ENCODE results near the gene DLG5. TPM values are rescaled to one million over a fixed set of nuclear protein-coding genes. Genes with fewer than 3 reads are reported as not detected.
A peak's percentile ranks its signal among the peaks of the same experiment; 100 is the strongest.

DLG5 gene
- total RNA-seq, 2 experiments from 2014 or later: 3.2 to 3.5 TPM

DNA sequence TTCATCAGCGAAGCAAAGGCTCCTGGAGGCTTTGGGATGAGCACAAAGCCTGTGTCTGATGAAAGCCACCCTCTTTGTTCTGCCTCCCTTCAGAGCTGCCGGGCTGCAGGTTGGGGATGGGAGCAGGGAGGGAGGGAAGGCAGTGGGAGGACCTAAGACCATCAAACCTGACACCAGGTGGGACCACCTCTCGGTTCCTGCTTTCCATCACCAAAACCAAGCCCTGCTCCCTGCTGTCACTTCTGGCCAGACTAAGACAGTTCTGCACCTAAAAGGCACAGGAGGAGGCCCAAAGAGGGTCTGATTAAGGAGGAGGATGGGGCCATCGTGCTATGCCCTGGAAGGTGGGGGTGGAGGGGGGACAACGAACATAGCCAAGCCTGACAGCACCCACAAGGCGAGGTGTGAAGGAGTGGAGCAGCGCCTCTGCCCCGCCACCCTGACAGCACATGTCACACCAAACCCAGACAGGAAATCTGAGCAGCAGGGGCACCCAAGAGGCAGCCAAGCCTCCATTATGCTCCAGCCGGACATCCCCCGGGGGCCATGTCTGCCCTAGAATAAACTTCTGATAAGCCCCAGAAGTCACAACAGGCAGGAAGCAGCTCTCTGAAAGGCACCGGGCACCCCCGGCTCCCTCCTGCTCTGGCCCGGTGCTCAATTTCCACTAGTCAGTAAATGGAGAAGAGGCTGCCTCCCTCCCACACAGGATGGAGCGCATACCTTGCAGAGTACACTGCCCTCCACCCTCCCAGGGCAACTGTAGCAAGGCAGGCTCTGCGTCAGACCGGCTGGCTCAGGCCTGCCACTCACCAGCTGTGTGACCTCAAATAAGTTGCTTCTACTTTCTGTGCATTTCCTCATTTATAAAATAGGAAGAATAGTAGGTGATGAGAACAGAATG is 48.9 kb downstream of the DLG5 start:
- ChIA-PET CTCF (no interaction called here), POLR2A (no interaction called here)
- H3K27ac Mint-ChIP-seq: peak overlapping the region; percentile 68

DNA sequence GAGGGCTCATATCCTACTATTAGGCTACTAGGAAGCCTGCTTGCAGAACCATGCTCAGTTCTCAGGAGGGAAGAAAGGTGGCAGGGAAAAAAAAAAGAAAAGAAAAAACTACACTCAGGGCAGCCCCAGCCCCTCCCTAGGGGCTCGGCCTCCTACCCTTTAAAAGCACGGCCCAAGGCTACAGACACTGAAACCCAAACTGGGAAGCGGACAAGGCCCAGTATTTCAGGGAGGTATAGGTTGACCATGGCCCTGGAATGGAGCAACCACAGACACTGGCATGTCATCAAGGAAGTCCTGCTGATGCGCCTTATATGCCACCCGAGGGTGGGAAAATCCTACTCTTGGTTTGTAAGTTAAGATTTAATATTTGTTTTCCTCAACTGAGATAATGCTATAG is 50.8 kb downstream of the DLG5 start:
- DNase-seq (no peak), ATAC-seq (no peak)
- no peak overlapping the region for H3K27ac Mint-ChIP-seq
- H3K4me1 Mint-ChIP-seq (ENCODE audit: low read depth): peaks cover 36% of the 10 kb centered on the region
- CTCF ChIA-PET: no interaction called here
- H3K27me3 Mint-ChIP-seq (ENCODE audit: low read depth): no peaks in the 10 kb centered on the region
- POLR2A ChIA-PET: no interaction called here
- H3K4me3 Mint-ChIP-seq: no peak overlapping the region
- H3K9me3 Mint-ChIP-seq (ENCODE audit: insufficient read depth): no peaks in the 10 kb centered on the region
- H3K36me3 Mint-ChIP-seq (ENCODE audit: low read depth): no peaks in the 10 kb centered on the region

More for the DNA sequence above, 48.9 kb downstream of the DLG5 start:
- H3K36me3 Mint-ChIP-seq (ENCODE audit: low read depth): no peaks in the 10 kb centered on the region
- no peaks in the 10 kb centered on the region for H3K9me3 Mint-ChIP-seq (ENCODE audit: insufficient read depth)
- H3K4me3 Mint-ChIP-seq: no peak overlapping the region
- peaks cover 3% of the 10 kb centered on the region for H3K27me3 Mint-ChIP-seq (ENCODE audit: low read depth)
- ATAC-seq (peak; percentile 51), DNase-seq (peak; percentile 46)
- peaks cover 36% of the 10 kb centered on the region for H3K4me1 Mint-ChIP-seq (ENCODE audit: low read depth)

DNA sequence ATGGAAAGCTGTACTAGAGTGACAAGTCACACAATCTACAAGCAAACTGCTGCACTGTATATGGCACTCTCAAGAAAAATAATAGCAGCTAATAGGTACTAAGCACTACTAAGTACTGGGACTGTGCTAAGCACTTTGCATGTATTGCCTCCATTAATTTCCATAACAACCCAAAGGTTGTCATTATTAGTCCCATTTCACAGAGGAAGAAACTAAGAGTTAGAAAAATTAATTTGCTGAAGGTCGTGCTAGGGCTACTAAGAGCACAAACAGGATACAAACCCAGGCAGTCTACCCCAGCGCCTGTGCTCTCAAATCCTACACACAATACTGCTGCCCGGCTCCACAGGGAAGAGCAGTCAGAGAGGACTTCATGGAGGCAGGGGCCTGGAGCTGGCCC is 51.7 kb downstream of the DLG5 start:
- H3K36me3 Mint-ChIP-seq (ENCODE audit: low read depth): no peaks in the 10 kb centered on the region
- H3K9me3 Mint-ChIP-seq (ENCODE audit: insufficient read depth): no peaks in the 10 kb centered on the region
- H3K27ac Mint-ChIP-seq: no peak overlapping the region
- no peak overlapping the region for H3K4me3 Mint-ChIP-seq
- ChIA-PET CTCF (no interaction called here), POLR2A (no interaction called here)
- H3K4me1 Mint-ChIP-seq (ENCODE audit: low read depth): peaks cover 36% of the 10 kb centered on the region
- ATAC-seq: no peak
- no peaks in the 10 kb centered on the region for H3K27me3 Mint-ChIP-seq (ENCODE audit: low read depth)
- DNase-seq: no peak

DNA sequence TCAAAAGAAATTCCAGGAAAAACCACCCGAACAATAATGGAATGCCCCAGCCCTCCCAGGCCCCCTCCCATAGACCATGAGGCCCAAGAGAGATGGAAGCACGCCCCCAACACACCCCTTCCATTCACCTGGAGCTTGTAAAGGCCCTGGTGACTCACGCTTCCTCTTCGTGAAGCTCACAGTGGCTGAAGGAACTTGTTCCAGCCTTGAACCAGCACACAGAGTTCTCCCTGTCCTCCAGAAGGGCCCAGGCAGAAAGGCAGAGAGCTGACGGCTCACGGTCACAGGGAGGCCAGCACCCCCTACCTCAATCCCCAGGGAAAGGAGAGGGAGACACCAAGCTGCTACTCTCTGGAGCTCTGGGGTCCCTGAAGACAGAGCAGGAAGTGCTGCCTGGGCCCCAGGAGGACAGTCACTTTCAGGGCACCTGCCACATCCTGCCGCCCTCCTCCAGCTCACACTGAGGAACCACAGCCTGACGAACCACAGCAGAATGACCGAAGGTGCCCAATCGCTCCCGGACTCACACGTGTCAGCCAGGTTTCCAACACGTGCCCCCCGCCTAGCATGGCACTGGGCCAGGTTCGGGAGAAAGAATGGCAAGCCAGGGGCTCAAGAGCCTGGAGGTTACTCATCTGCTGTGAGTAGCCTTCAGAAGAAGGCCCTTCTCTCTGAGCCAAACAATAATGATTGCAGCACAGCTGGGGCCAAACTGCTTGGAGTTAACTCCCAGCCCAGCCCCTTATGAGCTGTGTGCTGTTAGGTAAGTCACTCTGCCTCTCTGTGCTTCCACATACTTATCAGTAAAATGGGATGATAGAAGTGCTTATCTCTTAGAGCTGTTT is 52.8 kb downstream of the DLG5 start:
- POLR2A ChIA-PET: interaction anchor here (0.7 kb wide), 1 partner anchor 66 kb away, joined by 3 read pairs; no protein-coding TSS in a partner anchor
- no peaks in the 10 kb centered on the region for H3K9me3 Mint-ChIP-seq (ENCODE audit: insufficient read depth)
- peak overlapping the region; percentile 90 for H3K27ac Mint-ChIP-seq
- H3K4me1 Mint-ChIP-seq (ENCODE audit: low read depth): peaks cover 36% of the 10 kb centered on the region
- ATAC-seq (peak; percentile 80), DNase-seq (peak; percentile 76)
- H3K4me3 Mint-ChIP-seq: peak overlapping the region; percentile 45
- H3K27me3 Mint-ChIP-seq (ENCODE audit: low read depth): no peaks in the 10 kb centered on the region
- no peaks in the 10 kb centered on the region for H3K36me3 Mint-ChIP-seq (ENCODE audit: low read depth)
- CTCF ChIA-PET: interaction anchor here (0.9 to 1.3 kb wide), 4 partner anchors 27 to 156 kb away, joined by 3 to 9 read pairs (median 4); no protein-coding TSS in a partner anchor

- DNase-seq (no peak), ATAC-seq (no peak)
- Mint-ChIP-seq H3K4me3 (no peak overlapping the region), H3K4me1 (ENCODE audit: low read depth) (peaks cover 30% of the 10 kb centered on the region), H3K36me3 (ENCODE audit: low read depth) (no peaks in the 10 kb centered on the region), H3K27ac (peak overlapping the region; percentile 90), H3K9me3 (ENCODE audit: insufficient read depth) (no peaks in the 10 kb centered on the region), H3K27me3 (ENCODE audit: low read depth) (no peaks in the 10 kb centered on the region)
- CTCF ChIA-PET: interaction anchor here (0.9 to 1.3 kb wide), 4 partner anchors 26 to 157 kb away, joined by 3 to 9 read pairs (median 4); no protein-coding TSS in a partner anchor
- POLR2A ChIA-PET: interaction anchor here (0.7 kb wide), 1 partner anchor 67 kb away, joined by 3 read pairs; no protein-coding TSS in a partner anchor
These were observed 53.5 kb downstream of the DLG5 start for GRCh38 chr10:77872947-77873535.

DNA sequence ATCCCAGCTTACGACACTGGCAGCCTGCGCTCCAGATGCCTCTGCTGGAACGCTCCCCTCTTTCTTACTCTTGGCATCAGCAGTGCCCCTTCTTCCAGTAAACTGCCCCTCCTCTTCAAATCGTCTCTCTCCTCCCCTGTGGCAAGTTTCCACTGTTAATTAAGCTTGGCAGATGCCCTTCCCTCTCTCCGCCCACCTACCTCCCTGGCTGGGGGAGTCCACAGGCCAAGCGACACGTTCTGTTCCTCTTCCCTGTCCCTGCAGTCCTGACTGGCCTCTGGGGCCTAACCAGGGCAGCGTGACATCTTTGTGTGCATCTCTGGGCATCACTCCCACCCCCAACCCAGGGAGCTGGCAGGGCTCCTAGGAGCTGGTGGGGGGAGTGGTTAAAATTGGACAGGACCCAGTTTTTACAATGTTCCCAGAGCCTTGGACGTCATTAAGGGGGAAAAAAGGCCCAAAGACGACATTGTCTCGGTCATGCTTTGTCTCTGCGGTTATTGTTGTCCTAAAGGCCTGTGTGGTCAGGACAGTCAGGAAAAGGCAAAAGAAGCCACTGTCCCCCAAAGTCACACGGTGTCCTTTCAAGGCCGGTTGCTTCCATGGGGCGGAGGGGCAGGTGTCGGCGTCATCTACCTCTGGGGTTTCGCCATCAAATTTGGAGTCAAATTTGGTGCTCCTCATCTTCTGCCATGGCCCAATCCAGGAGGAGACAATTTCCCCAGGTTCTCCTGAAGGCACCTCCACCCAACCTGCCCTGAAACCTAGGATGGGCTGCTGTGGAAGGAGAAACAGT is 54.2 kb downstream of the DLG5 start:
- DNase-seq (no peak), ATAC-seq (no peak)
- H3K4me3 Mint-ChIP-seq: no peak overlapping the region
- no peak overlapping the region for H3K27ac Mint-ChIP-seq
- CTCF ChIA-PET: interaction anchor here (1.3 kb wide), 1 partner anchor 157 kb away, joined by 3 read pairs; no protein-coding TSS in a partner anchor
- peaks cover 23% of the 10 kb centered on the region for H3K4me1 Mint-ChIP-seq (ENCODE audit: low read depth)
- H3K9me3 Mint-ChIP-seq (ENCODE audit: insufficient read depth): no peaks in the 10 kb centered on the region
- POLR2A ChIA-PET: no interaction called here
- no peaks in the 10 kb centered on the region for H3K36me3 Mint-ChIP-seq (ENCODE audit: low read depth)
- no peaks in the 10 kb centered on the region for H3K27me3 Mint-ChIP-seq (ENCODE audit: low read depth)

DNA sequence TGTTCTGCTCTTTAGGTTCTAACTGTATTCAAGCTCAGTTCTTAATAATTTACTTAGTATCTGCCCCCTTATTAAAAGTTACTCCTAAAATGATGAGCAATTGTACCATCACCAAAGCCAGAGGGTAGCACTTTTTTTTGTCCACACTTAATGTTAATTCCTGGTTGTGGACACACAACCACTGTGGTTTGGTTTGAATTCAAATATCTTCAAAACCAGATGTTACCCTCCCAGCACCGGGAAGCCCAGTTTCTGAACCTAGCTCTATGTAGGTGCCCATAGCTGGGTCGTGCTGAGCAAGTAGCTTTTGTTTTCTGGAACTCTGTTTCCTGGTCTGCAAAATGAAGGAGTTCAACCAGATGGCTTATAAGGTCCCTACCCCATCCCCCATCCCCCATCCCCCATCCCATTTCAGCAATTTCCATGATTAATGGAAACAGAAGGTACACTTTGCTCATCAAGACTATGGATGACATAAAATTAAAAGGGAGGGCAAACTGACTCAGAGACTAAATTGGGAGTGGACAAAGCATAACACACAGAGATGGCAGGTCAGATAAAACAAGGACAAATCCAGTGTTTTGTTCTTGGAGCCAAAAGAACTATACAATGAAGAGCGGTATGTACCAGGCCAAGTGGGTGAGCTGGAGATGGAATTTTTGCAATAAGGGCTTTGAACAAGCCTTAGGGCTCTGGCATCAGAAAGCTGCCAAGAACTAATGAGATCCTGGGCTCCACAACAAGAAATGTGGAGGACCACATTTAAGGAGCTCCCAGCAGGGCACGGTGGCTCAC is 56.7 kb downstream of the DLG5 start:
- no peak overlapping the region for H3K27ac Mint-ChIP-seq
- H3K4me1 Mint-ChIP-seq (ENCODE audit: low read depth): peaks cover 23% of the 10 kb centered on the region
- ChIA-PET POLR2A (no interaction called here), CTCF (no interaction called here)
- no peaks in the 10 kb centered on the region for H3K9me3 Mint-ChIP-seq (ENCODE audit: insufficient read depth)
- no peak overlapping the region for H3K4me3 Mint-ChIP-seq
- no peak for DNase-seq
- no peaks in the 10 kb centered on the region for H3K27me3 Mint-ChIP-seq (ENCODE audit: low read depth)
- H3K36me3 Mint-ChIP-seq (ENCODE audit: low read depth): no peaks in the 10 kb centered on the region
- no peak for ATAC-seq

DNA sequence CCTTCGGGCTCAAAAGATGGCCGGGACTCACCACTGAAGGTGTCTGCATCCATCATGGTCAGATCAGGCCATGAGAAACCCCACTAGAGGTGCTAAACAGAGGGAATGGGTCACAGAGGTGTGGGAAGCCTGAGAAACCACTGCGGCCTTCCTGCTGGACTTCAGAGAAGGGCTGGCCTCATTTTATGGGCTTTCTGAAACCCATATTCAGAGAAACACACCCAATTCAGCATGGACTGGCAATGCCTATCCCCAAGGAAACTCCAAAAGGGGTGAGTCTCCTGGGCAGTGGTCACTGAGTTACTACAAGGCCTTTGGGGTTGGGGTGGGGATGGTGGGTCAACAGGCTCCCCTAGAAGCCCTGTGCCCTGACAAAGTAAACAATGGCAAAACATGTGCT is 58.0 kb downstream of the DLG5 start:
- POLR2A ChIA-PET: no interaction called here
- CTCF ChIA-PET: no interaction called here
- no peak overlapping the region for H3K27ac Mint-ChIP-seq
- no peaks in the 10 kb centered on the region for H3K36me3 Mint-ChIP-seq (ENCODE audit: low read depth)
- no peak for DNase-seq
- H3K4me1 Mint-ChIP-seq (ENCODE audit: low read depth): peaks cover 10% of the 10 kb centered on the region
- no peaks in the 10 kb centered on the region for H3K9me3 Mint-ChIP-seq (ENCODE audit: insufficient read depth)
- ATAC-seq: no peak
- H3K4me3 Mint-ChIP-seq: no peak overlapping the region
- no peaks in the 10 kb centered on the region for H3K27me3 Mint-ChIP-seq (ENCODE audit: low read depth)

- ChIA-PET POLR2A (no interaction called here), CTCF (no interaction called here)
- ATAC-seq (no peak), DNase-seq (no peak)
- Mint-ChIP-seq H3K4me3 (no peak overlapping the region), H3K36me3 (ENCODE audit: low read depth) (no peaks in the 10 kb centered on the region), H3K4me1 (ENCODE audit: low read depth) (peaks cover 2% of the 10 kb centered on the region), H3K27me3 (ENCODE audit: low read depth) (no peaks in the 10 kb centered on the region), H3K27ac (no peak overlapping the region), H3K9me3 (ENCODE audit: insufficient read depth) (no peaks in the 10 kb centered on the region)
These were observed 59.3 kb downstream of the DLG5 start for GRCh38 chr10:77867124-77867719.

- POLR2A ChIA-PET: no interaction called here
- no peak for DNase-seq
- no peaks in the 10 kb centered on the region for H3K27me3 Mint-ChIP-seq (ENCODE audit: low read depth)
- CTCF ChIA-PET: no interaction called here
- H3K36me3 Mint-ChIP-seq (ENCODE audit: low read depth): no peaks in the 10 kb centered on the region
- ATAC-seq: no peak
- peaks cover 2% of the 10 kb centered on the region for H3K4me1 Mint-ChIP-seq (ENCODE audit: low read depth)
- H3K27ac Mint-ChIP-seq: no peak overlapping the region
- no peaks in the 10 kb centered on the region for H3K9me3 Mint-ChIP-seq (ENCODE audit: insufficient read depth)
- H3K4me3 Mint-ChIP-seq: no peak overlapping the region
These were observed 60.0 kb downstream of the DLG5 start for GRCh38 chr10:77866598-77866997.

All from activated CD8-positive, alpha-beta T cell treated with anti-CD3 and anti-CD28 coated beads, Interleukin-2, amount 10 ng/mL, durations not matched to agents 7 days and 5 days (primary cell).